Myocyte (in vitro differentiated cells): Measurements from ENCODE around the gene TECTA. TPM values are rescaled to one million over a fixed set of nuclear protein-coding genes. Genes with fewer than 3 reads are reported as not detected.
A peak's percentile ranks its signal among the peaks of the same experiment; 100 is the strongest.
"Not testable (repeated sequence)": the region's sequence is repeated elsewhere in the genome, so short reads cannot be mapped to it uniquely, and the experiment has no call there.

Source experiments
- DNase-seq: peaks from one replicate; pipeline ENCODE4 v3.0.0-alpha.2; 2012; ENCODE audit warnings: low read depth
- total RNA-seq: library from RNA; depleted of rRNA; stranded (reverse); fragments of >200 nt; gene quantifications from 2 replicates; pipeline ENCODE4 v1.2.3, GENCODE V29; 2014

TECTA gene
- total RNA-seq, 1 donor from 2014 or later: 0.70 TPM

GRCh38 chr11:121091492-121092152 is 9.4 kb upstream of the TECTA start:
- no peak for DNase-seq

- no peak for DNase-seq
These were observed 5.5 kb upstream of the TECTA start for GRCh38 chr11:121095561-121095960.

- no peak for DNase-seq
These were observed 1.7 kb upstream of the TECTA start for GRCh38 chr11:121099364-121099763.

GRCh38 chr11:121099885-121100284 is 1.2 kb upstream of the TECTA start:
- DNase-seq: no peak

GRCh38 chr11:121104312-121104762 is 3.3 kb downstream of the TECTA start:
- DNase-seq: no peak

- no peak for DNase-seq
These were observed 4.0 kb downstream of the TECTA start for GRCh38 chr11:121105063-121105480.

- peak; percentile 19 for DNase-seq
These were observed 4.6 kb downstream of the TECTA start for GRCh38 chr11:121105481-121106195.

GRCh38 chr11:121106812-121107211 is 5.8 kb downstream of the TECTA start:
- peak; percentile 57 for DNase-seq

GRCh38 chr11:121108413-121108812 is 7.4 kb downstream of the TECTA start:
- DNase-seq: no peak

- DNase-seq: no peak
These were observed 8.4 kb downstream of the TECTA start for GRCh38 chr11:121109471-121109870.

GRCh38 chr11:121109916-121110586 is 9.0 kb downstream of the TECTA start:
- no peak for DNase-seq

GRCh38 chr11:121110871-121111724 is 10.1 kb downstream of the TECTA start:
- no peak for DNase-seq

- peak; percentile 91 for DNase-seq
These were observed 11.7 kb downstream of the TECTA start for GRCh38 chr11:121112498-121113455.

GRCh38 chr11:121113611-121114010 is 12.6 kb downstream of the TECTA start:
- DNase-seq: peak; percentile 24

- not testable (repeated sequence) for DNase-seq
These were observed 14.0 kb downstream of the TECTA start for GRCh38 chr11:121115024-121115423.

- DNase-seq: no peak
These were observed 16.7 kb downstream of the TECTA start for GRCh38 chr11:121117788-121118187.

- no peak for DNase-seq
These were observed 18.4 kb downstream of the TECTA start for GRCh38 chr11:121119440-121119839.

- DNase-seq: no peak
These were observed 21.3 kb downstream of the TECTA start for GRCh38 chr11:121122328-121122727.

GRCh38 chr11:121123496-121124069 is 22.5 kb downstream of the TECTA start:
- no peak for DNase-seq

- no peak for DNase-seq
These were observed 26.8 kb downstream of the TECTA start for GRCh38 chr11:121127809-121128208.
